MM.1S (cell line): ENCODE data around the gene SLC23A2.

Source experiments
- DNase-seq: peaks from one replicate; pipeline ENCODE4 v3.0.0-alpha.2; 2015
- H2AFZ ChIP-seq: fragments of 300-600 bp; sonication (generic); 2 replicates; pipeline ENCODE4 v1.6.0; 2016; ENCODE audit warnings: antibody characterized with exemption, low read length
- H3F3A ChIP-seq: fragments of 300-600 bp; sonication (generic); 2 replicates; pipeline ENCODE4 v1.6.1; 2016; ENCODE audit warnings: mild to moderate bottlenecking, antibody characterized with exemption, low read length, moderate library complexity, mixed read lengths; ENCODE audit not compliant: insufficient read depth
- H3K27ac ChIP-seq: fragments of 300-600 bp; sonication (generic); 2 replicates; pipeline ENCODE4 v1.5.1; 2016; ENCODE audit warnings: mild to moderate bottlenecking, low read length
- H3K27me3 ChIP-seq: fragments of 300-600 bp; sonication (generic); replicated peaks from 2 replicates; pipeline ENCODE4 v1.6.0; 2016; ENCODE audit warnings: low read length; ENCODE audit not compliant: insufficient read depth
- H3K36me3 ChIP-seq: fragments of 300-600 bp; sonication (generic); replicated peaks from 2 replicates; pipeline ENCODE4 v1.6.1; 2016; ENCODE audit warnings: mild to moderate bottlenecking, low read length, mixed read lengths; ENCODE audit not compliant: insufficient read depth
- H3K4me1 ChIP-seq: fragments of 300-600 bp; sonication (generic); 2 replicates; pipeline ENCODE4 v1.6.1; 2016; ENCODE audit warnings: low read length, mixed read lengths
- H3K4me2 ChIP-seq: fragments of 300-600 bp; sonication (generic); 2 replicates; pipeline ENCODE4 v1.6.0; 2016; ENCODE audit warnings: low read depth, low read length
- H3K4me3 ChIP-seq: fragments of 300-600 bp; sonication (generic); 2 replicates; pipeline ENCODE4 v1.5.1; 2016; ENCODE audit warnings: low read length, mixed read lengths
- H3K79me2 ChIP-seq: fragments of 300-600 bp; sonication (generic); 2 replicates; pipeline ENCODE4 v1.6.1; 2016; ENCODE audit warnings: mixed run types, low read length, mixed read lengths
- H3K9ac ChIP-seq: fragments of 300-600 bp; sonication (generic); 2 replicates; pipeline ENCODE4 v1.6.1; 2016; ENCODE audit warnings: low read length, mixed read lengths
- H3K9me2 ChIP-seq: fragments of 300-600 bp; sonication (generic); replicated peaks from 2 replicates; pipeline ENCODE4 v1.6.1; 2016; ENCODE audit warnings: mild to moderate bottlenecking, low read length, mixed read lengths; ENCODE audit not compliant: insufficient read depth
- H3K9me3 ChIP-seq: fragments of 300-600 bp; sonication (generic); replicated peaks from 2 replicates; pipeline ENCODE4 v1.6.1; 2016; ENCODE audit warnings: mild to moderate bottlenecking, low read length, mixed read lengths; ENCODE audit not compliant: insufficient read depth
- H4K20me1 ChIP-seq: fragments of 300-600 bp; sonication (generic); 2 replicates; pipeline ENCODE4 v1.6.1; 2016; ENCODE audit warnings: mild to moderate bottlenecking, low read length, moderate library complexity, mixed read lengths; ENCODE audit not compliant: insufficient read depth
- CTCF ChIP-seq: fragments of 300-600 bp; sonication (generic); IDR thresholded peaks from 2 replicates; pipeline ENCODE4 v1.5.1; 2016; ENCODE audit warnings: antibody characterized with exemption, low read length, mixed read lengths
- EZH2 ChIP-seq: fragments of 300-600 bp; sonication (generic); optimal IDR thresholded peaks from 2 replicates; pipeline ENCODE3; 2017; ENCODE audit warnings: low read depth, mild to moderate bottlenecking, antibody characterized with exemption, low read length, mixed read lengths
- EZH2phosphoT487 ChIP-seq: fragments of 300-600 bp; sonication (generic); IDR thresholded peaks from 2 replicates; pipeline ENCODE4 v1.6.1; 2018; ENCODE audit warnings: antibody characterized with exemption, low read length

Gene SLC23A2

GRCh38 chr20:4848041-4848440, 153.3 kb downstream of the SLC23A2 start:
- no peak for DNase-seq
- Histone ChIP-seq H3K4me2 (no peak overlapping the region), H3K4me1 (no peaks in the 10 kb centered on the region)

GRCh38 chr20:4846821-4847220, 154.5 kb downstream of the SLC23A2 start:
- Histone ChIP-seq H3K36me3 (no peaks in the 10 kb centered on the region), H3K79me2 (no peaks in the 10 kb centered on the region), H3K4me1 (no peaks in the 10 kb centered on the region), H3K9ac (no peak overlapping the region), H3K9me3 (no peaks in the 10 kb centered on the region), H4K20me1 (no peaks in the 10 kb centered on the region), H3K27me3 (no peaks in the 10 kb centered on the region), H3K4me2 (no peak overlapping the region), H3K4me3 (no peak overlapping the region), H3K9me2 (no peaks in the 10 kb centered on the region), H3F3A (no peaks in the 10 kb centered on the region), H3K27ac (no peak overlapping the region), H2AFZ (no peak overlapping the region)
- no peak for DNase-seq
- TF ChIP-seq CTCF: no peak
- TF ChIP-seq EZH2: no peak
- no peak for TF ChIP-seq EZH2phosphoT487

More at GRCh38 chr20:4848041-4848440, 153.3 kb downstream of the SLC23A2 start:
- Histone ChIP-seq H3K27ac (no peak overlapping the region), H3K4me3 (no peak overlapping the region), H3K9me3 (no peaks in the 10 kb centered on the region), H3K79me2 (no peaks in the 10 kb centered on the region), H4K20me1 (no peaks in the 10 kb centered on the region), H3K27me3 (no peaks in the 10 kb centered on the region), H3K9ac (no peak overlapping the region), H3F3A (no peaks in the 10 kb centered on the region), H3K9me2 (no peaks in the 10 kb centered on the region), H2AFZ (no peak overlapping the region), H3K36me3 (no peaks in the 10 kb centered on the region)
- TF ChIP-seq CTCF (no peak), EZH2 (no peak), EZH2phosphoT487 (no peak)

- Histone ChIP-seq H3K79me2 (no peaks in the 10 kb centered on the region), H3F3A (no peaks in the 10 kb centered on the region), H3K9ac (no peak overlapping the region), H3K27ac (no peak overlapping the region), H3K36me3 (no peaks in the 10 kb centered on the region), H2AFZ (no peak overlapping the region), H3K27me3 (no peaks in the 10 kb centered on the region), H3K4me1 (no peaks in the 10 kb centered on the region), H4K20me1 (no peaks in the 10 kb centered on the region), H3K4me2 (no peak overlapping the region), H3K9me3 (no peaks in the 10 kb centered on the region), H3K9me2 (no peaks in the 10 kb centered on the region), H3K4me3 (no peak overlapping the region)
- no peak for TF ChIP-seq EZH2
- DNase-seq: no peak
Observed at GRCh38 chr20:4844751-4845465, 156.4 kb downstream of the SLC23A2 start.

GRCh38 chr20:4844325-4844724, 157.0 kb downstream of the SLC23A2 start:
- Histone ChIP-seq H3K9me2 (no peaks in the 10 kb centered on the region), H3K27ac (no peak overlapping the region), H3K9me3 (no peaks in the 10 kb centered on the region), H3K4me2 (no peak overlapping the region), H3K36me3 (no peaks in the 10 kb centered on the region), H3K27me3 (no peaks in the 10 kb centered on the region), H2AFZ (no peak overlapping the region), H3K4me3 (no peak overlapping the region), H3K4me1 (no peaks in the 10 kb centered on the region), H3K79me2 (no peaks in the 10 kb centered on the region), H4K20me1 (no peaks in the 10 kb centered on the region), H3K9ac (no peak overlapping the region), H3F3A (no peaks in the 10 kb centered on the region)
- DNase-seq: no peak
- TF ChIP-seq CTCF: no peak
- no peak for TF ChIP-seq EZH2phosphoT487
- no peak for TF ChIP-seq EZH2
